Measurements from ENCODE around the gene CMIP. TPM values are rescaled to one million over a fixed set of nuclear protein-coding genes. Genes with fewer than 3 reads are reported as not detected.
A peak's percentile ranks its signal among the peaks of the same experiment; 100 is the strongest.

CMIP gene
- total RNA-seq, 1 experiment from 2014 or later, result 10.7 TPM

DNA sequence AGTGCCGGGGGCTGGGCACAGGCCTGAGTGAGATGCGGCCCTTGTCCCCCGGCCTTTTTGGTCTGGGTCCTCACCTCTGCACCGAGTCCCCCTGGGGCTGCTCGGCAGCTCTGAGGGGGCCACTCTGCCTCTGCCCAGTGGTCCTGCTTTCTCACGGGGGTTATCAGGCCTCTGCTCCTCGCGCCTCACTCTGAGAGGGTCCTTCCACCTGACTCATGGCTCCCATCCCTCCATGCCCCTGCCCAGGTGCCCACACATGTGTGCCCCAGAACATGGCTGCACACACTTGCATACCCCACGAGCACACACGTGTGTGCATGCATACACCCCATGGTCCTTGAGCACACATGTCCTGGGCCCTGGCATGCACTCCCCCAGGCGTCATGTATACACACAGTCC, 53.7 kb downstream of the CMIP start:
- Histone ChIP-seq H3K27me3 (replicated peaks) (no peaks in the 10 kb centered on the region), H3K36me3 (no peaks in the 10 kb centered on the region), H3K4me3 (no peak overlapping the region), H3K27ac (no peak overlapping the region), H3K4me1 (replicated peaks) (peaks cover 35% of the 10 kb centered on the region), H3K9me3 (replicated peaks) (no peaks in the 10 kb centered on the region)
- no peak for DNase-seq (ENCODE audit: low read depth in 1 of 2, low spot score in 2 of 2)

DNA sequence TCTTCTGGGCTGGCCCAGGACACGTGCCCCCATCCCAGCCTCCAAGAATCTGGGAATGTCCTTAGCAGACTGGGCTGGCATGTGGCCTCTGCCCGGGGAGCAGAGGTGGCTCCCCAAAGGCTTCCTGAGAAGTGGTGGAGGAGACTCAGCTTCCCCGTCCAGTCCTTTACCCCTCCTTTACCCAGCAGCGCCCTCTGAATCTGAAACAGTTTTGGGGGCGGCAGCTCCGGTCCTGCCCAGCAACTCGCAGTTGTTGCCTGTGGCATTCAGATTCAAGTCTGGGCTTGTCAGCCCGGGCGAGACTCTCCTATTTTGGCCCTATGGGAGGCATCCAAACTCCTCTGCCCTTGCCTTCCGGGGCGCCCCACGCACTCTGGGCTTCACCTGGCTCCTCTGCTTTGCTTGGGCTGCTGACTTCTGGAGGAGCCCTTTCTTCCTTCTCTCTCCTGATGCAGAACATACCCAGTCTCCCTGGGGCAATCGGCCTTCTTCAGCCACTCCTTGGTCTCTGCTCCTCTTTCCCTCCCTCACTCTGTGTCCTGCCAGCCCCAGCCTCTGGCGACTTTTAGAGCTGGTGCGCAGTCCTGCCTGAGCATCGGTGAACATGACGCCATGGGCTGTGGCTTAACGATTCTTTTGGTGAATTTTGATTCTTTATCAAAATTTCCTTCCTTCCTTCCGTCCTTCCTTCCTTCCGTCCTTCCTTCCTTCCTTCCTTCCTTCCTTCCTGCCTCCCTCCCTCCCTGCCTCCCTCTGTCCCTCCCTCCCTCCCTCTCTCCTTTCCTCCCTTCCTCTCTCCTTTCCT, 55.2 kb downstream of the CMIP start:
- H3K27ac ChIP-seq, result no peak overlapping the region
- no peaks in the 10 kb centered on the region for H3K9me3 ChIP-seq (replicated peaks)
- DNase-seq (ENCODE audit: low read depth in 1 of 2, low spot score in 2 of 2), result no peak
- H3K4me1 ChIP-seq (replicated peaks), result peaks cover 25% of the 10 kb centered on the region
- H3K4me3 ChIP-seq, result no peak overlapping the region
- H3K36me3 ChIP-seq, result no peaks in the 10 kb centered on the region
- no peaks in the 10 kb centered on the region for H3K27me3 ChIP-seq (replicated peaks)

DNA sequence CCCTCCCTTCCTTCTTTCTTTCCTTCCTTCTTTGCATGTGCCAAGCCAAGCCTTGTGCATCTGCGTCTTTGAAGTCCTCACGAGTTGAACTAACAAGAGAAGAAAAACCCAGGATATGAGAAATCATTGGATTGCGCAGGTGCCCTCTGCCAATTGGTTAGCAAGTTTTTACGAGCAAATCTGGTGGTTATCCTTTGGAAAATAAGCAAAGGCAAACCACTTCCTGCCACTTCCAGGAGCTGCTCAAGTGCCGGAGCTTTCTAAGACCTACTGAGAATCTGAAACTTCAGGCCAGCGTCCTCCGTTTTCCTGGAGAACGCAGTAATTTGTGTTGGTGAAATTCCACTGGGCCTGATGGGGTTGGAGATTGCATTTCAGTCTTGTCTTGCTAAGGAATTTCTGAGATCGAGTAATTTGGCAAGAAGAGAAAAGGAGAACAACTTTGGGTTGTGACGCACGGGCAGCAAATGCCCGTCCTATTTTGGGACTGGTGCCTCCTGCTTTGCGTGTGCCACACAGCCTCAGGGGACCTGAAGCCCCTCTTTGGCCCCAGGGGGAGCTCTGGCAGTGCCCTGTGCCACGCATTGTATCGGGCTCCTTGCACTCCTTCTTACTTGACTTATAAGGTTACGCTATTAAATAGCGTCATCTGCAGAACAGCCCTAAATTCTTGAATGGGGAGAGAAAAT, 56.4 kb downstream of the CMIP start:
- no peaks in the 10 kb centered on the region for H3K36me3 ChIP-seq
- peak; percentile 80 to 83 for DNase-seq (ENCODE audit: low read depth in 1 of 2, low spot score in 2 of 2)
- no peak overlapping the region for H3K4me3 ChIP-seq
- no peaks in the 10 kb centered on the region for H3K9me3 ChIP-seq (replicated peaks)
- peak overlapping the region; percentile 10; the same call in 1 of the 2 replicates for H3K27ac ChIP-seq
- H3K27me3 ChIP-seq (replicated peaks), result no peaks in the 10 kb centered on the region
- peaks cover 25% of the 10 kb centered on the region for H3K4me1 ChIP-seq (replicated peaks)

- H3K27ac ChIP-seq, result no peak overlapping the region
- no peaks in the 10 kb centered on the region for H3K27me3 ChIP-seq (replicated peaks)
- no peaks in the 10 kb centered on the region for H3K36me3 ChIP-seq
- H3K4me1 ChIP-seq (replicated peaks), result peaks cover 25% of the 10 kb centered on the region
- H3K9me3 ChIP-seq (replicated peaks), result no peaks in the 10 kb centered on the region
- H3K4me3 ChIP-seq, result no peak overlapping the region
- DNase-seq (ENCODE audit: low read depth in 1 of 2, low spot score in 2 of 2), result no peak
These were observed 57.9 kb downstream of the CMIP start for GRCh38 chr16:81502396-81503070.

GRCh38 chr16:81505011-81505661, 60.5 kb downstream of the CMIP start:
- H3K4me1 ChIP-seq (replicated peaks), result peaks cover 25% of the 10 kb centered on the region
- H3K9me3 ChIP-seq (replicated peaks), result no peaks in the 10 kb centered on the region
- H3K27me3 ChIP-seq (replicated peaks), result no peaks in the 10 kb centered on the region
- H3K27ac ChIP-seq, result no peak overlapping the region
- no peak overlapping the region for H3K4me3 ChIP-seq
- DNase-seq (ENCODE audit: low read depth in 1 of 2, low spot score in 2 of 2), result no peak
- H3K36me3 ChIP-seq, result no peaks in the 10 kb centered on the region

DNA sequence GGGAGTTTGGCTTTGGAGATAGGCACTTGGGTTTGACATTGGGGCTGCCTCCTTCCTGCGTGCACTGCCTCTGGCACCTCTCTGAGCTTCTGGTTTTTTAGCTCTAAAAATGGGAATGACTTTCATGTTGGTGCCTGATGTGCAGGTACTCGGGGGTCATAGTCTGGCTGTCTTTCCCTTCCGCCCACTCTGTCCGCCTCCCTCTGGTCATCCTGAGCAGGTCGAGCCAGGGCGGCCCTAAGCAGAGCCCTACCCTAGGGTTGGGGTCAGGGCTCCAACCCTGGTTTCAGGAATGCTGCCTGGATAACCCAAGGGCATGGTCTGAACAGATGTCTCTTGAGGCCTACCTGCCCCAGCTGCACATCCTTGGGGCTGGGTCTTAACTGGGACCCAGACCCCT, 64.8 kb downstream of the CMIP start:
- no peak for DNase-seq (ENCODE audit: low read depth in 1 of 2, low spot score in 2 of 2)
- Histone ChIP-seq H3K4me1 (replicated peaks) (peaks cover 22% of the 10 kb centered on the region), H3K27me3 (replicated peaks) (no peaks in the 10 kb centered on the region)

DNA sequence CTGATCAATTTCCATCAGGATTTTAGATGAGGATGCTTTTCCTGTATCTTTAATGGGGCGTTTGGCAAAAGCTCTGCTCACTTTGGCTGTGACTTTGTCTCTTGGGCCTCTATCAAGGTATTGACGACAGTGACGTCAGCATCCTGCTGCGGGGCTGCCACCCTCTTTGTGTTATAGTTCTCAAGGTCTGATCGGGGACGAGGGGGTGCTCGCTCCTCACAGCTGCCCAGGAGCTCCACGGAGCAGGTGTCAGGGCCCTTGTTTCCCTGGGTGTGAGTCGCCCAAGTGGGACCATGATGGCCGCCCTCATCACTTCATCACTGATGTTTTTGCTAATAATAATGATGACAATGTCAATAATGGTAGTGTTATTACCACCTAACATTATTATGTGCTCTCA, 65.4 kb downstream of the CMIP start:
- Histone ChIP-seq H3K9me3 (replicated peaks) (peaks cover 10% of the 10 kb centered on the region; the same call in 1 of the 2 replicates), H3K36me3 (no peaks in the 10 kb centered on the region; the same call in 1 of the 2 replicates), H3K27me3 (replicated peaks) (no peaks in the 10 kb centered on the region), H3K4me3 (no peak overlapping the region), H3K4me1 (replicated peaks) (peaks cover 26% of the 10 kb centered on the region), H3K27ac (no peak overlapping the region)
- no peak for DNase-seq (ENCODE audit: low read depth in 1 of 2, low spot score in 2 of 2)

More for the DNA sequence above, 64.8 kb downstream of the CMIP start:
- Histone ChIP-seq H3K27ac (no peak overlapping the region), H3K4me3 (no peak overlapping the region), H3K36me3 (no peaks in the 10 kb centered on the region; the same call in 1 of the 2 replicates), H3K9me3 (replicated peaks) (peaks cover 10% of the 10 kb centered on the region; the same call in 1 of the 2 replicates)

- Histone ChIP-seq H3K4me1 (replicated peaks) (peaks cover 26% of the 10 kb centered on the region), H3K27me3 (replicated peaks) (no peaks in the 10 kb centered on the region), H3K9me3 (replicated peaks) (peaks cover 10% of the 10 kb centered on the region; the same call in 1 of the 2 replicates), H3K36me3 (no peaks in the 10 kb centered on the region; the same call in 1 of the 2 replicates), H3K4me3 (no peak overlapping the region), H3K27ac (peak overlapping the region; percentile 20)
- peak in 1 of 2 experiments; percentile 38 for DNase-seq (ENCODE audit: low read depth in 1 of 2, low spot score in 2 of 2)
These were observed 66.8 kb downstream of the CMIP start for GRCh38 chr16:81511371-81511770.

- H3K36me3 ChIP-seq, result no peaks in the 10 kb centered on the region; the same call in 1 of the 2 replicates
- H3K27me3 ChIP-seq (replicated peaks), result no peaks in the 10 kb centered on the region
- DNase-seq (ENCODE audit: low read depth in 1 of 2, low spot score in 2 of 2), result peak; percentile 59 to 82
- H3K4me3 ChIP-seq, result no peak overlapping the region
- H3K9me3 ChIP-seq (replicated peaks), result peaks cover 10% of the 10 kb centered on the region; the same call in 1 of the 2 replicates
- peak overlapping the region; percentile 18; the same call in 1 of the 2 replicates for H3K27ac ChIP-seq
- peaks cover 38% of the 10 kb centered on the region for H3K4me1 ChIP-seq (replicated peaks)
These were observed 68.8 kb downstream of the CMIP start for GRCh38 chr16:81513204-81514040.

GRCh38 chr16:81514041-81514559, 69.5 kb downstream of the CMIP start:
- Histone ChIP-seq H3K27ac (peak overlapping the region; percentile 18; the same call in 1 of the 2 replicates), H3K4me1 (replicated peaks) (peaks cover 41% of the 10 kb centered on the region), H3K36me3 (no peaks in the 10 kb centered on the region; the same call in 1 of the 2 replicates), H3K27me3 (replicated peaks) (no peaks in the 10 kb centered on the region), H3K4me3 (no peak overlapping the region), H3K9me3 (replicated peaks) (peaks cover 10% of the 10 kb centered on the region; the same call in 1 of the 2 replicates)
- DNase-seq (ENCODE audit: low read depth in 1 of 2, low spot score in 2 of 2), result no peak

DNA sequence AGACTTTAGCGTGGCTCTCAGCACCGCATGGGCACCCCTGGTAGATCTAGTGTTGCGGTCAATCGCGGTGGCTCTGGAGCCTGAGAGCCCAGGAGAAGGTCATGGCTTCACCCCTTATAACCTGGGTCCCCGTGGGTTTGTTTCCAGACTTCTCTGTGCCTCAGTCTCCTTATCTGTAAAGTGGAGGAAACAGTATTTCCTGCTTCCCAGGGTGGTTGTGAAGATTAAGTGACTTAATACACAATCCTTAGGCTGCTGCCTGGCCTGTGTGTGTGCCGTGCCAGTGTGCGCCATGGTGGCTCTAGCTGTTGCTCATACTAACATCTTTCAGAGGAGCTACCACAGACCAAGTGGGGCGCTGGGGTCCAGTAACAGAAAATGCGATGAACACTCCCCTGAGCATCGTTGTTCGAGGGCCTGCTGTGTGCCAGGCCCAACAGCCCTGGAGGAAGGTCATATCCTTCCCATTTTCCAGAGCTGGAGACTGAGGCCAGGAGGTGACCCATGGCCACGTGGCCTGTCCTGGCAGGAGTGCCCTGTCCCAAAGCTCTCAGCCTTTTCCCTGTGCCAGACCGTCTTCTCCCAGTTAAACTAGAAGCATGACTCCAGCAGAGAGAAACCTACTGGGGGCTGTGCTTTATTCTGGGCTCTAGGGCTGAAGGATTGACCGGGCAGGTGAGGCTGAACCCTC, 70.1 kb downstream of the CMIP start:
- peaks cover 47% of the 10 kb centered on the region for H3K4me1 ChIP-seq (replicated peaks)
- no peaks in the 10 kb centered on the region; the same call in 1 of the 2 replicates for H3K36me3 ChIP-seq
- H3K27me3 ChIP-seq (replicated peaks), result no peaks in the 10 kb centered on the region
- no peak overlapping the region for H3K27ac ChIP-seq
- no peak overlapping the region for H3K4me3 ChIP-seq
- H3K9me3 ChIP-seq (replicated peaks), result peaks cover 10% of the 10 kb centered on the region; the same call in 1 of the 2 replicates
- no peak for DNase-seq (ENCODE audit: low read depth in 1 of 2, low spot score in 2 of 2)

DNA sequence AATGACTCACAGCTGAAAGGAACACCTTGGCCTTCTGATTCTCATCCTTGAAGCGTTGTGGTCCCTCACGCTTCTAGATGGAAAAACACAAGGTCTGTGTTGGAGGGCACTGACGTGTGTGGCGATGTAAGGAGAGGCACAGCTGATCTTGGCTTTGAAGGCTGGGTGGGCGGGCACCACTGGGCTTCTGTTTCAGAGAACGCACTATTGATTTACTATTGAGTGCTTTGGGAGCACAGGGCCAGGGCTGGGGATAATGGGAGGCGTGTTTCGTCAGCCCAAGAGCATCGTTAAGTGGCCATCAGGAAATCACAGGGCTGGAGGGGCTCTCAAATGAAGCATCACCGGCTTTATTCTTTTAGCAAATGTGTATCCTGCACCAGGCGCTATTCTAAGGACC, 70.7 kb downstream of the CMIP start:
- no peak overlapping the region for H3K4me3 ChIP-seq
- H3K9me3 ChIP-seq (replicated peaks), result peaks cover 10% of the 10 kb centered on the region; the same call in 1 of the 2 replicates
- H3K27me3 ChIP-seq (replicated peaks), result no peaks in the 10 kb centered on the region
- H3K36me3 ChIP-seq, result no peaks in the 10 kb centered on the region; the same call in 1 of the 2 replicates
- H3K4me1 ChIP-seq (replicated peaks), result peaks cover 53% of the 10 kb centered on the region
- no peak for DNase-seq (ENCODE audit: low read depth in 1 of 2, low spot score in 2 of 2)
- no peak overlapping the region for H3K27ac ChIP-seq
